Renal cortex interstitium (tissue), 11 donors: ENCODE data around the gene TMEM72. TPM values are rescaled to one million over a fixed set of nuclear protein-coding genes. Genes with fewer than 3 reads are reported as not detected.

Experiments used
- DNase-seq, 11 donors: peaks; one replicate each; pipeline ENCODE4 v3.0.0-alpha.2; 2013; ENCODE audit warnings: low read depth in 9 of 11, low spot score in 4 of 11; ENCODE audit errors: extremely low read depth in 1 of 11
- polyA plus RNA-seq, 3 donors: library from polyadenylated mRNA; unstranded; fragments of 120-200 nt; gene quantifications; one replicate each; pipeline ENCODE4 v1.2.1, GENCODE V29; 2013; ENCODE audit not compliant: insufficient read length in 3 of 3

The TMEM72 gene
- polyA plus RNA-seq, 3 donors, result 57.9 to 82.3 (median 59.2) TPM

GRCh38 chr10:44970812-44971395, 59.8 kb downstream of the TMEM72 start:
- DNase-seq, result no peak

GRCh38 chr10:44971434-44971833, 60.3 kb downstream of the TMEM72 start:
- DNase-seq, result no peak

- no peak for DNase-seq
These were observed 61.0 kb downstream of the TMEM72 start for GRCh38 chr10:44971935-44972757.

- no peak for DNase-seq
These were observed 61.8 kb downstream of the TMEM72 start for GRCh38 chr10:44972874-44973306.

GRCh38 chr10:44973323-44974081, 62.4 kb downstream of the TMEM72 start:
- DNase-seq, result no peak

GRCh38 chr10:44974082-44974627, 63.0 kb downstream of the TMEM72 start:
- DNase-seq, result no peak

GRCh38 chr10:44974628-44975430, 63.7 kb downstream of the TMEM72 start:
- peak in 4 of 11 donors; percentile 47 to 62 (median 55) for DNase-seq

- DNase-seq, result no peak
These were observed 64.5 kb downstream of the TMEM72 start for GRCh38 chr10:44975431-44976331.

GRCh38 chr10:44976352-44977198, 65.4 kb downstream of the TMEM72 start:
- DNase-seq, result no peak

- DNase-seq, result no peak
These were observed 66.4 kb downstream of the TMEM72 start for GRCh38 chr10:44977287-44978212.

- no peak for DNase-seq
These were observed 67.1 kb downstream of the TMEM72 start for GRCh38 chr10:44978213-44978569.

- peak; percentile 89 to 96 (median 91) for DNase-seq
These were observed 67.6 kb downstream of the TMEM72 start, which contains the start of gene DEPP1 for GRCh38 chr10:44978570-44979280. TSS of gene DEPP1 (minus strand) at chr10:44978809. CDS start at chr10:44978030, 779 bp downstream.

GRCh38 chr10:44979281-44980191, 68.4 kb downstream of the TMEM72 start:
- no peak for DNase-seq
